Measurements from ENCODE around the gene HCK.
"Not testable (repeated sequence)": the region's sequence is repeated elsewhere in the genome, so short reads cannot be mapped to it uniquely, and the experiment has no call there.

The HCK gene

GRCh38 chr20:32029561-32029960 is 22.5 kb upstream of the HCK start:
- DNase-seq (ENCODE audit: low spot score) = no peak

DNA sequence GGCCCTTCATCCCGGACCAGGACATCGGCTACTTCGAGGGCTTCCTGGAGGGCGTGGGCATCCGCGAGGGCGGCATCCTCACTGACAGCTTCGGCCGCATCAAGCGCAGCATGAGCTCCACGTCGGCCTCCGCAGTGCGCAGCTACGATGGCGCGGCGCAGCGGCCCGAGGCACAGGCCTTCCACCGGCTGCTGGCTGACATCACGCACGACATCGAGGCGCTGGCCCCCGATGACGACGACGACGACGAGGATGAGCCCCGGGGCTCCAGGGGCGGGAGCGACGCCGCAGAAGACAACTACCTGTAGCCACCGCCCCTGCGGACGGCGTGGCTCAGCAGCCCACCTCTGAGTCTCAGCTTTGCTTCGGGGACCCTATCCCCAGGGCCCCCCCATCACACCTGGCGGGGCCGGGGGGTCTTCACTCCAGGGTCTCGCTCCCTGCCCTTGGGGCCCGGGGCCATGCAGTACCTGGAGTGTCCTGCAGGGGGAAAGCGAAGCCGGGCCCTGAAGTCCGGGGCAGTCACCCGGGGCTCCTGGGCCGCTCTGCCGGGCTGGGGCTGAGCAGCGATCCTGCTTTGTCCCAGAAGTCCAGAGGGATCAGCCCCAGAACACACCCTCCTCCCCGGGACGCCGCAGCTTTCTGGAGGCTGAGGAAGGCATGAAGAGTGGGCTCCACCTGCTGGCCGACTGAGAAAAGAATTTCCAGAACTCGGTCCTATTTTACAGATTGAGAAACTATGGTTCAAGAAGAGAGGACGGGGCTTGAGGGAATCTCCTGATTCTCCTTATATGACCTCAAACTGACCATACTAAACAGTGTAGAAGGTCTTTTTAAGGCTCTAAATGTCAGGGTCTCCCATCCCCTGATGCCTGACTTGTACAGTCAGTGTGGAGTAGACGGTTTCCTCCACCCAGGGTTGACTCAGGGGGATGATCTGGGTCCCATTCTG is 20.8 kb upstream of the HCK start:
- DNase-seq (ENCODE audit: low spot score) = peak; percentile 40

GRCh38 chr20:32033316-32033715 is 18.7 kb upstream of the HCK start:
- no peak for DNase-seq (ENCODE audit: low spot score)

DNA sequence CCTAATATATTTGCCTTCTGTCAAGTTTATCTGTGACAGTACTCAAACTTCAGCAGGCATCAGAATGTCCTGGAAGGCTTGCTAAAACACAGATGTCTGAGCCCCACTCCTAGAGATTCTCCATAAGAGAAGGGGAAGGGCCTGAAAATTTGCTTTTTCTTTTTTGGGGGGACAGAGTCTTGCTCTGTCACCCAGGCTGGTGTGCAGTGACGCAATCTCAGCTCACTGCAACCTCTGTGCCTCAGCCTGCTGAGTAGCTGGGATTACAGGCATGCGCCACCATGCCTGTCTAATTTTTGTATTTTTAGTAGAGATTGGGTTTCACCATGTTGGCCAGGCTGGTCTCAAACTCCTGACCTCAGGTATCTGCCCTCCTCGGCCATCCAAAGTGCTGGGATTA is 18.3 kb upstream of the HCK start:
- DNase-seq (ENCODE audit: low spot score) = not testable (repeated sequence)

DNA sequence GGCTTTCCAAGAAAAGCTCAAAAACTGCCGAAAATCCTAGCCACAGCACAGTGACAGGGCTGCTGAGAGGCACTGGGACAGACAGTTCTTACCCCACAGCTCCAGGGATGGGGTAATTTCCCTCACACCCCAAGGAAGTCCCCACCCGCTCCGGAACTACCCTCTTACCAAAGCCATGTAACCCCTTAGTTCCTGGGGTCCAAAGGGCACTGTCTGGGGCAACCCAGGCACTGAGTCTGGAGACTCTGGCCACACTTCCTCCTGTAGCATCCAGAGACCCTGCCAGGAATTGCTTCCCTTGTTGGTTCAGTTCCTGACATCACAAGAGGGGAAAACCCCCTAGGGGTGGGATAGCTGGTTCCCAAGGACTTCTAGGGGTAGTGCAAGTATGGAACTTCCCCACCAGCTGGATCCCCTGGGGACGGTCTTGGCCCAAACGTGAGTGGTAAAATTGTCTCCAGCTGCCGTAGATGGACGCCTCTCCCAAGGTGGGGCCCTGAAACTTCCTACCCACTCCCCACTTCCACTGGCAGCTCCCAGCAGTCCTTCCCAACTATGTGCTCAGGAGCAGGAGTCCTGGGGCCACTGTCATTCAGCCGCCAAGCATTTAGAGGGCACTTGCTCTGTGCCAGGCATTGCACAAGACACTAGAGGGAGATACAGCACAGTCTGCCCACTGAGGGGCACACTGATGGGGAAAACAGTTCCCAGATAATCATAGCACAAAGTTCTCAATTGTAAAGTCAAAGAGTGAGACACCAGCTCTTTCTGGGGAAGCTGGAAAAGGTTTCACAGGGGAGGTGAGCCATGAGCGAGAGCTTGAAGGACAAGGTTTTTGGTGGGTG is 17.2 kb upstream of the HCK start:
- no peak for DNase-seq (ENCODE audit: low spot score)

GRCh38 chr20:32035426-32035779 is 16.6 kb upstream of the HCK start:
- DNase-seq (ENCODE audit: low spot score) = no peak

DNA sequence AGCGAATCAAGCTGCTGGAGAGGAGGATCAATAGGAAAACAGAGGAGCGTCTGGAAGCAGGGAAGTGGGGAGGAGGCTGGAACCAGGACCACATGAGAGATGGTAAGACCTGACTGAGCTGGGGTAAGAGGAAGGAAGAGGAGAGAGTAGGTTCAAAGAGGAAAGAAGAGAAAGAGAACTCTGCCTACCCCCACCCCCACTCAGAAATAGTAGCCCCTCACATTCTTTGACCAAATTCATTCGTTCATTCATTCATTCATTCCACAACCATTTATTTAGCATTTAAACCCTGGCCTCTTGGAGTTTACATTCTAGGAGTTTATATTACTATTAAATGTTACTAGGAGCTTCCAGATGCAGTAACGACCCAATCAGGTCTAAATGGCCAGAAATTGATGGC is 15.8 kb upstream of the HCK start:
- no peak for DNase-seq (ENCODE audit: low spot score)

DNA sequence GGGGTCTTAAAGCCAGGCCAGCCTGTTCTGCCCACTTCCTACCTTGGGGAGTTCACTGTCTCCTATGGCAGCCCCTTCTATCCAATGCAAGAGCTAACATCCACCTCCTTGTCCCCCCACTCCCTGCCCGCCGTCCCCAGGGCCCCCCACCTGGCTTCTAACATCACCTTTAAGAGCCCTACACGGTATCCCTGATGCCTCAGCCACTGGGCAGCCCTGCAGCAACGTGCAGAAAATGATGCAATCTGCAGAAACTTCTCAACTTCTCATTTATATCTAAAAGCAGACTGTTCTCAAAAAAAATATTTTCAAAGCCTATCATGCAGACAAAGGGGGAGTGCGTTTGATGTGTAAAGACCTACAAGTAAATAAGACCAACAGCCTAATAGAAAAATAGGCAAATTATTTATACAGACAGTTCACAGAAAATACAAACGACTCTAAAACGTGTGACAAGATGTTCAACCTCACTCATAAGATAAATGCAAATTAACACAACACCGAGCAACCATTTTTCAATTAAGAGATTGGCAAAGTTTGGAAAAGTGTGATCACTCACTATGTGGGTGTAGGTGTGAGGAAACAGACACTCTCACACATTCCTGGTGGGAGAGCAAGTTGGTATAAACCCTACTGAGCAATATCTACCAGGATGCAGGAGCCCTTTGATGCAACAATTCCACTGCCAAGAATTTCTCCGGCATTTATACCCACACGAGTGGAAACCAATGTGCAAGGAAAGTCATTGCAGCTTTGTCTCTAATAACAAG is 15.1 kb upstream of the HCK start:
- no peak for DNase-seq (ENCODE audit: low spot score)

GRCh38 chr20:32037929-32038328 is 14.1 kb upstream of the HCK start:
- no peak for DNase-seq (ENCODE audit: low spot score)

GRCh38 chr20:32040142-32040953 is 11.7 kb upstream of the HCK start:
- no peak for DNase-seq (ENCODE audit: low spot score)

GRCh38 chr20:32045999-32046398 is 6.0 kb upstream of the HCK start:
- no peak for DNase-seq (ENCODE audit: low spot score)

- DNase-seq (ENCODE audit: low spot score) = no peak
These were observed 1.7 kb upstream of the HCK start for GRCh38 chr20:32050324-32050841.

- no peak for DNase-seq (ENCODE audit: low spot score)
These were observed 1.0 kb upstream of the HCK start for GRCh38 chr20:32050851-32051556.

GRCh38 chr20:32051720-32052089 is 337 bp upstream of the HCK start:
- no peak for DNase-seq (ENCODE audit: low spot score)

GRCh38 chr20:32052778-32053362 is 828 bp downstream of the HCK start:
- no peak for DNase-seq (ENCODE audit: low spot score)

GRCh38 chr20:32053648-32054047 is 1.6 kb downstream of the HCK start:
- DNase-seq (ENCODE audit: low spot score) = no peak

DNA sequence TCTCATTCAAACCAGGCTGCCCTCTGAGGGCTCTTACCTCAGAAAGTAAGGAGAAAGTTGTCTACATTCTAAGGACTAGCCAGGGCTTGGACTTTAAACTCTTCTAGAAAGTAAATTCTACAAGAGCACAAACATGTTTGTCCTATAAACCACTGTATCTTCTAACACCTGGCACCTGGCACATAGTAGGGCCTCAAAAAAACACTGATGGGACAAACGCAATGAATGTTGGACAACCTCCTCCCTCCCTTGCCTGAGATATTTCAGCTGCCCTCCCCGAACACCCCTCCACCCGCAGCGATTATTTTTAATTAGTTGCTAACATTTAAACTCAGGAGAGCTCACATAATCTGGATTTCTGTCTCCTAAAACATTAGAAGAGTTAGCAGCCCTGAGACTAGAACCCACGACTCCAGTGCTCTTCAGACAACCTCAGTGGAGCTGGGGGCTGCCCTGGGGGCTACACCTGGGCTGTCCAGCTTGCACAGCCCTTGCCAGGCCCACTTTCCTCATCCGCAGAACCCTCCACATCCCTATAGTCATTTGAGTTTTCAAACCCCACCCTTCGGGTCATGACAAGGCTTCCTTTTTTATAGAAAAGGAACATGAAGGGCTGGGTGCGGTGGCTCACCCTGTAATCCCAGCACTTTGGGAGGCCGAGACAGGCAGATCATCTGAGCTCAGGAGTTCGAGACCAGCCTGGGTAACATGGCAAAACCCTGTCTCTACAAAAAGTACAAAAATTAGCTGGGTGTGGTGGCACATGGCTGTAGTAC is 4.9 kb downstream of the HCK start:
- no peak for DNase-seq (ENCODE audit: low spot score)

- DNase-seq (ENCODE audit: low spot score) = no peak
These were observed 5.7 kb downstream of the HCK start for GRCh38 chr20:32057656-32058184.

- no peak for DNase-seq (ENCODE audit: low spot score)
These were observed 7.1 kb downstream of the HCK start for GRCh38 chr20:32059189-32059588.
